Hematopoietic multipotent progenitor cell treated with erythropoietin and hydrocortisone succinate and interleukin-3 and kit ligand, for 15 days (in vitro differentiated cells): ENCODE results near the gene TOMM70.

Experiments
- DNase-seq: peaks from one replicate; pipeline ENCODE4 v3.0.0-alpha.2; 2015; ENCODE audit warnings: low spot score

The TOMM70 gene

GRCh38 chr3:100325827-100326226, 75.1 kb downstream of the TOMM70 start:
- DNase-seq = no peak

DNA sequence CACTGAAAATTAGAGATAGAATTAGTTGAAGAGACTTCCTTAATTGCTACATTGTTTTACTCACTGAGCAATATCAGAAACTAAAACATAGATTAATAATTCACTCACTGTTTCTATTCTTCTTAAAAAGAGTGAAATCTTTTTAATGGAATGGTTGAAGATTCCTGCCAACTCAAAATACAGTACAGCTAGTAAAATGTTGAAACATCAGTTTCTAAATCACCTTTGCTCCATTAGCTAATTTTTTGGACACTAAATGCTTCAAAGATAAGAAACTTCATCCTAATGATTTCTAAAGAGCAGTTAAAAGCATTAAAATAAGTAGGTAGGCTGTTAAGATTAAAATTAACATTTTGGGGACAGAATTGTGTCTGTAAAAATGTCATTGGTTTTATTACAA, 76.8 kb downstream of the TOMM70 start:
- DNase-seq = no peak

DNA sequence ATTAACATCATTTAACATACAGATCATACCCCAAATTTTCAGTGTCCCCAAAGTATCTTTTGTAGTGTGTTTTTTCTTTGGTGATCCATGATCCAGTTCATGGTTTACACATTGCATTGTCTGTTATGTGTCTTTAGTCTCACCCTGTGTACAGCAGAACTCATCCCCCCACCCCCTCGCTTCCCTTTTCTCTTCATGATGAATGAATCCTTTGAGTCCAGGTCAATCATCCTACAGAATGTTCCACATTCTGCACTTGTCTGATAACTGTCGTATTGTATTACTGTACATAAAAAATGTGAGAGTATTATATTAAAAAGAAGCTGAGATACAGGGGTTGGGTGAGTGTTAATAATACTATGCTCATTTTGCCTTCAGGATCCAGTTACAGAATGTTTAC, 80.9 kb downstream of the TOMM70 start:
- DNase-seq = no peak

DNA sequence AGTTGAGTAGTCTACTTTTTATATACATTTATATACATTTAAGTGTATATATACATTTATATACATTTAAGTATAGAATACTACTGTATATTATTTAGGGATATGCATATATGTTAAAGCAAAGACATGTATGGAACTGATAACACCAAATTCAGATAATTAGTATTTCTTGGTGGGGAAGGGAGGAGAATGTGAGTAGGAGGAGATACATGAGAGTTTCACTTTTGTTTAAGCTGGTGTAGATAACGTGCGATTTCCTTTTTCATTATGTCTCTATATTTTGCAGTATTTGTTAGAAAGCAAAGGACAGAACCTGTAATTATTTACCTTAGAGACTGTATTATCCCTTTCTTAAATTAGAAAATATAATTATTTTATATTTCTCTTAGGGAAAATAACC, 83.0 kb downstream of the TOMM70 start:
- peak; percentile 27 for DNase-seq

DNA sequence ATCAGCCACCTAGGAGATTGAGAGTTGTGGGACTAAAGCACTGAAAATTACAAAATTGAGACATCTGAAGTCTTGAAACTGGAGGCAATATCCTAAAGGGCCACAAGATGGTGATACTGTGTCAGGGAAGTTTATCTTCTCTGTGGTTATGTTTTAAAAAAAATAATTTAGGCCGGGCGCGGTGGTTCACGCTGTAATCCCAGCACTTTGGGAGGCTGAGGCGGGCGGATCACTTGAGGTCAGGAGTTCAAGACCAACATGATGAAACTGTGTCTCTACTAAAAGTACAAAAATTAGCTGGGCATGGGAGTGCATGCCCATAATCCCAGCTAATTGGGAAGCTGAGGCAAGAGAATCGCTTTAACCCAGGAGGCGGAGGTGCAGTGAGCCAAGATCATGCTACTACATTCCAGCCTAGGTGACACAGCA, 84.2 kb downstream of the TOMM70 start:
- peak; percentile 75 for DNase-seq
